Measurements from ENCODE around the gene UBE2E2.
A peak's percentile ranks its signal among the peaks of the same experiment; 100 is the strongest.
"Not testable (repeated sequence)": the region's sequence is repeated elsewhere in the genome, so short reads cannot be mapped to it uniquely, and the experiment has no call there.

The UBE2E2 gene

GRCh38 chr3:23202921-23203707 is at the start of gene UBE2E2:
TSS of gene UBE2E2 (plus strand) at chr3:23203327.
- peak; percentile 84 for DNase-seq

- no peak for DNase-seq
These were observed 49.7 kb upstream of the UBE2E2 start for GRCh38 chr3:23153436-23153835.

- DNase-seq: no peak
These were observed 45.8 kb upstream of the UBE2E2 start for GRCh38 chr3:23157331-23157730.

GRCh38 chr3:23159929-23160328 is 43.2 kb upstream of the UBE2E2 start:
- DNase-seq: no peak

- no peak for DNase-seq
These were observed 41.8 kb upstream of the UBE2E2 start for GRCh38 chr3:23161308-23161707.

GRCh38 chr3:23161896-23162570 is 41.1 kb upstream of the UBE2E2 start:
- DNase-seq: no peak

GRCh38 chr3:23162934-23163333 is 40.2 kb upstream of the UBE2E2 start:
- no peak for DNase-seq

GRCh38 chr3:23164746-23165145 is 38.4 kb upstream of the UBE2E2 start:
- DNase-seq: no peak

- no peak for DNase-seq
These were observed 37.6 kb upstream of the UBE2E2 start for GRCh38 chr3:23165571-23165970.

GRCh38 chr3:23166276-23166675 is 36.9 kb upstream of the UBE2E2 start:
- DNase-seq: no peak

GRCh38 chr3:23166845-23167244 is 36.3 kb upstream of the UBE2E2 start:
- DNase-seq: no peak

- DNase-seq: no peak
These were observed 33.6 kb upstream of the UBE2E2 start for GRCh38 chr3:23169551-23169950.

- DNase-seq: no peak
These were observed 32.8 kb upstream of the UBE2E2 start for GRCh38 chr3:23170291-23170690.

GRCh38 chr3:23172059-23172458 is 31.1 kb upstream of the UBE2E2 start:
- DNase-seq: no peak

- DNase-seq: peak; percentile 44
These were observed 28.6 kb upstream of the UBE2E2 start for GRCh38 chr3:23174426-23175039.

GRCh38 chr3:23175341-23176083 is 27.6 kb upstream of the UBE2E2 start:
- no peak for DNase-seq

GRCh38 chr3:23176839-23177238 is 26.3 kb upstream of the UBE2E2 start:
- DNase-seq: not testable (repeated sequence)

GRCh38 chr3:23182996-23183513 is 20.1 kb upstream of the UBE2E2 start:
- no peak for DNase-seq

GRCh38 chr3:23183731-23184130 is 19.4 kb upstream of the UBE2E2 start:
- DNase-seq: peak; percentile 22

- DNase-seq: no peak
These were observed 17.3 kb upstream of the UBE2E2 start for GRCh38 chr3:23185861-23186260.

GRCh38 chr3:23189187-23189586 is 13.9 kb upstream of the UBE2E2 start:
- no peak for DNase-seq

- no peak for DNase-seq
These were observed 10.3 kb upstream of the UBE2E2 start for GRCh38 chr3:23192816-23193215.

GRCh38 chr3:23193831-23194230 is 9.3 kb upstream of the UBE2E2 start:
- no peak for DNase-seq
